HG03064 (cell line): Measurements from ENCODE around the gene SMYD2.

ENCODE experiments used
- ATAC-seq: cut with Tn5 transposase; IDR thresholded peaks from one replicate; pipeline ENCODE4 v1.9.1; 2021; ENCODE audit warnings: low read depth; ENCODE audit not compliant: unreplicated experiment

SMYD2 gene

GRCh38 chr1:214300149-214300780 lies 19.3 kb downstream of the SMYD2 start:
- no peak for ATAC-seq

GRCh38 chr1:214301526-214301925 lies 20.6 kb downstream of the SMYD2 start:
- no peak for ATAC-seq

GRCh38 chr1:214303141-214303930 lies 22.4 kb downstream of the SMYD2 start:
- no peak for ATAC-seq

- ATAC-seq: no peak
Measured at GRCh38 chr1:214305164-214305751, 24.3 kb downstream of the SMYD2 start.

- no peak for ATAC-seq
Measured at GRCh38 chr1:214306269-214306668, 25.3 kb downstream of the SMYD2 start.

GRCh38 chr1:214310010-214310409 lies 29.1 kb downstream of the SMYD2 start:
- ATAC-seq: peak; percentile 75

- ATAC-seq: no peak
Measured at GRCh38 chr1:214310777-214311690, 30.1 kb downstream of the SMYD2 start.

- ATAC-seq: no peak
Measured at GRCh38 chr1:214312530-214313051, 31.6 kb downstream of the SMYD2 start.

GRCh38 chr1:214314178-214314843 lies 33.4 kb downstream of the SMYD2 start:
- ATAC-seq: no peak

- ATAC-seq: no peak
Measured at GRCh38 chr1:214316593-214316992, 35.6 kb downstream of the SMYD2 start.

- ATAC-seq: no peak
Measured at GRCh38 chr1:214317300-214317699, 36.3 kb downstream of the SMYD2 start.

GRCh38 chr1:214317734-214318133 lies 36.8 kb downstream of the SMYD2 start:
- ATAC-seq: no peak

- ATAC-seq: no peak
Measured at GRCh38 chr1:214318356-214318755, 37.4 kb downstream of the SMYD2 start.

GRCh38 chr1:214318956-214319736 lies 38.2 kb downstream of the SMYD2 start:
- ATAC-seq: no peak

GRCh38 chr1:214319938-214320337 lies 39.0 kb downstream of the SMYD2 start:
- ATAC-seq: no peak

- ATAC-seq: peak; percentile 60
Measured at GRCh38 chr1:214321705-214322453, 40.9 kb downstream of the SMYD2 start.

- ATAC-seq: no peak
Measured at GRCh38 chr1:214324896-214325800, 44.2 kb downstream of the SMYD2 start.
